Prostate gland (tissue), 2 donors: ENCODE measurements around the gene KLHL20. TPM values are rescaled to one million over a fixed set of nuclear protein-coding genes. Genes with fewer than 3 reads are reported as not detected.

Experiments
- DNase-seq: peaks from one replicate; pipeline ENCODE4 v3.0.0-alpha.2; 2019; ENCODE audit warnings: low spot score
- H3K27ac ChIP-seq, 2 donors: fragments of 200-600 bp; sonication (generic); 2 replicates each; pipeline ENCODE4 v1.5.1; 2017 to 2019
- H3K27me3 ChIP-seq: fragments of 200-600 bp; sonication (generic); replicated peaks from 2 replicates; pipeline ENCODE4 v1.5.1; 2019; ENCODE audit not compliant: insufficient read depth
- H3K36me3 ChIP-seq, 2 donors: fragments of 200-600 bp; sonication (generic); 1 replicate in 1 of 2; 2 replicates in 1 of 2; pipeline versions ENCODE4 v1.5.1 to v1.8.1; 2017 to 2019
- H3K4me1 ChIP-seq: fragments of 200-600 bp; sonication (generic); replicated peaks from 2 replicates; pipeline ENCODE4 v1.5.1; 2019
- H3K4me3 ChIP-seq, 2 donors: fragments of 200-600 bp; sonication (generic); 2 replicates each; pipeline ENCODE4 v1.5.1; 2017 to 2019
- H3K9me3 ChIP-seq: fragments of 200-600 bp; sonication (generic); 2 replicates; pipeline ENCODE4 v1.5.1; 2017
- CTCF ChIP-seq, 4 experiments: fragments of 200-600 bp in 2 of 4; fragments of 450-650 bp in 2 of 4; sonication (generic) in 2 of 4; IDR thresholded peaks; 1 replicate in 3 of 4; 2 replicates in 1 of 4; pipeline ENCODE4 v1.5.1; 2016 to 2019; ENCODE audit warnings: antibody characterized with exemption in 4 of 4, mild to moderate bottlenecking in 2 of 4, moderate library complexity in 2 of 4
- POLR2A ChIP-seq: fragments of 450-650 bp; IDR thresholded peaks from one replicate; pipeline ENCODE4 v1.6.1; 2016; ENCODE audit warnings: antibody characterized with exemption, mild to moderate bottlenecking
- POLR2AphosphoS5 ChIP-seq: sonication (generic); formaldehyde crosslinking; IDR thresholded peaks from one replicate; pipeline ENCODE4 v1.6.1; 2017; ENCODE audit warnings: antibody characterized with exemption
- WGBS: methylation state at CpG from one replicate; pipeline ENCODE4 v1.1.5; 2018; 5-methylcytosine and 5-hydroxymethylcytosine counted together
- intact Hi-C: fragments of 100-400 bp; cut with DNase I; formaldehyde crosslinking; loops from one replicate; pipeline ENCODE4 v1.14.2; 2022
- small RNA-seq, 2 donors: library from RNA; depleted of rRNA; stranded (forward); fragments of <200 nt; gene quantifications; one replicate each; pipeline ENCODE3, GENCODE V24; 2016
- total RNA-seq, 2 donors: library from RNA; depleted of rRNA; stranded (reverse); fragments of >200 nt; gene quantifications; one replicate each; pipeline ENCODE4 v1.1.0, GENCODE V29; 2016

KLHL20 gene
- total RNA-seq, 2 donors from 2014 or later, result 26.3 to 27.6 TPM

GRCh38 chr1:173827611-173828010 lies 112.8 kb downstream of the KLHL20 start:
- TF ChIP-seq POLR2AphosphoS5 (no peak), CTCF (IDR thresholded peaks at IDR 0.05) (no peak), POLR2A (no peak)
- H3K9me3 ChIP-seq, result no peaks in the 10 kb centered on the region
- no peak overlapping the region for H3K4me3 ChIP-seq
- intact Hi-C loops, result loop anchor here (10.0 kb wide), 1 partner anchor 1083 kb away; no protein-coding TSS in a partner anchor
- WGBS, result 80% methylated on average over 2 of the region's 2 CpGs
- H3K36me3 ChIP-seq, result no peaks in the 10 kb centered on the region
- DNase-seq, result no peak
- no peaks in the 10 kb centered on the region for H3K27me3 ChIP-seq
- no peak overlapping the region for H3K27ac ChIP-seq
- no peaks in the 10 kb centered on the region for H3K4me1 ChIP-seq

- Histone ChIP-seq H3K4me3 (no peak overlapping the region), H3K27me3 (no peaks in the 10 kb centered on the region), H3K4me1 (no peaks in the 10 kb centered on the region), H3K27ac (no peak overlapping the region), H3K9me3 (no peaks in the 10 kb centered on the region), H3K36me3 (no peaks in the 10 kb centered on the region)
- no peak for DNase-seq
- 94% methylated on average over 1 of the region's 1 CpG for WGBS
- TF ChIP-seq POLR2A, result no peak
- TF ChIP-seq POLR2AphosphoS5, result no peak
- no peak for TF ChIP-seq CTCF (IDR thresholded peaks at IDR 0.05)
- intact Hi-C loops, result no loop called here
Observed at GRCh38 chr1:173832748-173833147, 118.0 kb downstream of the KLHL20 start.

Small RNA genes within 50 kb of the gene (small RNA-seq; reads per million reads assigned to genes)
- 0 reads per million in 2 donors for gene BX248409.1
- 0 reads per million in 2 donors for gene RF00019

Other genes with a start within 250 kb of the KLHL20 start
- 100 to 1,000 TPM; 302 to 369 TPM for gene PRDX6, start 237.6 kb upstream of the KLHL20 start, total RNA-seq
- 10 to 100 TPM in 1 of 2 donors, not detected in 1; 40.6 TPM for gene SLC9C2, start 111.9 kb upstream of the KLHL20 start, total RNA-seq
- 1 to 10 TPM in 1 of 2 donors, not detected in 1; 1.1 TPM for gene TEX50, start 79.6 kb upstream of the KLHL20 start, total RNA-seq
- 1 to 10 TPM in 1 of 2 donors, not detected in 1; 2.3 TPM for gene ANKRD45, start 45.1 kb upstream of the KLHL20 start, total RNA-seq
- 10 to 100 TPM; 11.3 to 18.1 TPM for gene DARS2, start 109.7 kb downstream of the KLHL20 start, total RNA-seq
- 1 to 10 TPM; 5.7 to 9.4 TPM for gene CENPL, start 109.9 kb downstream of the KLHL20 start, total RNA-seq
- gene GAS5, start 153.0 kb downstream of the KLHL20 start, total RNA-seq, result 100 to 1,000 TPM; 162 to 223 TPM
- 10 to 100 TPM in 1 of 2 donors, 1 to 10 TPM in 1; 6.6 to 14.7 TPM for gene ZBTB37, start 153.4 kb downstream of the KLHL20 start, total RNA-seq
- gene SERPINC1, start 202.3 kb downstream of the KLHL20 start, total RNA-seq, result not detected